Esophagus squamous epithelium (tissue), 4 donors: ENCODE data around the gene HDAC7.

Source experiments
- CTCF ChIP-seq, 6 experiments: fragments of 450-650 bp in 4 of 6; fragments of 200-600 bp in 2 of 6; sonication (generic) in 2 of 6; IDR thresholded peaks; one replicate each; pipeline ENCODE4 v1.5.1; 2016 to 2019; ENCODE audit warnings: antibody characterized with exemption in 6 of 6, mild to moderate bottlenecking in 4 of 6, moderate library complexity in 4 of 6
- POLR2A ChIP-seq, 4 donors: fragments of 450-650 bp; IDR thresholded peaks; one replicate each; pipeline ENCODE4 v1.6.1; 2017; ENCODE audit warnings: antibody characterized with exemption in 4 of 4, mild to moderate bottlenecking in 4 of 4, moderate library complexity in 3 of 4

DNA sequence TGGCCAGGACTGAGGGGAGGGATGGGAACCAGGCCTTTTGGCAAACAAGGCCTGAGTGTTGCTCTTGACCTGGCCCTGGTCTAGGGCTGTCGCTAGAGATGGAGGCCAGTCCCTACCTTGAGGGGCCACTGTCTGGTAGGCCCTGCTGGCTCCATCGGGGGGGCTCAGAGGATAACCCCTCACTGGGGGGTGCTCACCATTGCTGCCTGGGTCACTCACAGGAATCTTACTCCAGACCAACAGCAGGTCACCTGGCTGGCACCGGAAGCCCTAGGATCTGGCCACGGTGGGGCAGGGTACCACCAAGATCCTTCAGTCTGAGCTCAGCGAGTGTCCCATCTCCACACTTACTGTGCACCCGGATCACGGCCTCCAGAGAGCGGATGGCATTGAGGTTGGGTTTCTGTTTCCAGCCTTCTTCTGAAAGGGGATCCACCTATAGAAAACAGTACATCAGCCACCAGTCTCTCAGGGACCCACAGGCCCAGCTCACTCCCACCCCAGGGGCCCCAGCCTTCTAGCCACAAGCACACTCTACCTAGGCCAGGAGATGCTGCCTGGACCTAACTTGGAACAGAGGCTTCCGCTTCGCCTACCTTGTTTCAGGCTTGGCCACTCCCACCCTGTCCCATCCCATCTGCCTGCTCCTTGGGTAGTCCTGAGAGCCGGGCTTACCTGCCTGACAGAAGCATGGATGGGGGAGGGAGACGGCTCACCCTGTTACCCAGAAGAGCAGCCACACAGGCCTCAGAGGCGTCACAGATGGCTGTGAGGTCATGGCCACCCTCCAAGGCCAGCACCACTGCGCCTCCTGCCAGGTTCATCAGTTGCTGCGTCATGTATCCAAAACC is 34.4 kb downstream of the HDAC7 start:
- no peak for TF ChIP-seq CTCF (IDR thresholded peaks at IDR 0.05)
- no peak for TF ChIP-seq POLR2A (IDR thresholded peaks at IDR 0.05)
